MCF 10A (cell line): Measurements from ENCODE around the gene DICER1. TPM values are rescaled to one million over a fixed set of nuclear protein-coding genes. Genes with fewer than 3 reads are reported as not detected.

Experiments used
- BruUV-seq: library from RNA; stranded (reverse); fragments of 400-500 nt; replicated peaks from 2 replicates; lab custom pipeline; 2021; lab: Mats Ljungman, UMichigan
- CTCF ChIA-PET: fragments of 300-600 bp; sonication (Branson Sonifier 250); formaldehyde crosslinking; extraction: SDS; loops from one replicate; lab custom pipeline; 2021; ENCODE audit warnings: antibody characterized with exemption, inconsistent platforms; lab: Yijun Ruan, JAX
- POLR2A ChIA-PET: fragments of 300-600, 350-650 bp; sonication (Branson Sonifier 250); formaldehyde crosslinking; extraction: SDS; loops from one replicate; lab custom pipeline; 2020; ENCODE audit warnings: antibody characterized with exemption, inconsistent platforms; lab: Yijun Ruan, JAX
- DNase-seq: peaks from one replicate; pipeline ENCODE4 v3.0.0-alpha.2; 2018; ENCODE audit not compliant: unreplicated experiment
- H3K27ac Mint-ChIP-seq: one replicate; pipeline ENCODE4 v1.8.0; 2022; ENCODE audit warnings: mild to moderate bottlenecking, low read depth, mixed read lengths; ENCODE audit not compliant: unreplicated experiment
- H3K27me3 Mint-ChIP-seq: one replicate; pipeline ENCODE4 v1.8.0; 2022; ENCODE audit warnings: mixed read lengths; ENCODE audit not compliant: insufficient read depth, unreplicated experiment
- H3K36me3 Mint-ChIP-seq: one replicate; pipeline ENCODE4 v1.8.0; 2022; ENCODE audit warnings: mild to moderate bottlenecking, moderate library complexity, mixed read lengths; ENCODE audit not compliant: insufficient read depth, unreplicated experiment
- H3K4me1 Mint-ChIP-seq: one replicate; pipeline ENCODE4 v1.8.0; 2022; ENCODE audit warnings: mixed read lengths; ENCODE audit not compliant: insufficient read depth, unreplicated experiment
- H3K4me3 Mint-ChIP-seq: one replicate; pipeline ENCODE4 v1.8.0; 2022; ENCODE audit warnings: mild to moderate bottlenecking, moderate library complexity, mixed read lengths; ENCODE audit not compliant: unreplicated experiment
- H3K9me3 Mint-ChIP-seq: one replicate; pipeline ENCODE4 v1.8.0; 2022; ENCODE audit warnings: mixed read lengths; ENCODE audit not compliant: unreplicated experiment
- CTCF ChIP-seq: fragments of 200-600 bp; IDR thresholded peaks from one replicate; pipeline ENCODE4 v1.8.0; 2022; ENCODE audit warnings: antibody characterized with exemption, mild to moderate bottlenecking; ENCODE audit not compliant: unreplicated experiment
- intact Hi-C: fragments of 100-400 bp; cut with micrococcal nuclease; formaldehyde crosslinking; loops from 2 replicates; pipeline ENCODE4 v1.14.1; 2022
- total RNA-seq: library from RNA; stranded (reverse); gene quantifications from 2 replicates; pipeline ENCODE4 v1.2.3, GENCODE V29; 2022

The DICER1 gene
- total RNA-seq, 1 experiment from 2014 or later = 35.6 TPM

DNA sequence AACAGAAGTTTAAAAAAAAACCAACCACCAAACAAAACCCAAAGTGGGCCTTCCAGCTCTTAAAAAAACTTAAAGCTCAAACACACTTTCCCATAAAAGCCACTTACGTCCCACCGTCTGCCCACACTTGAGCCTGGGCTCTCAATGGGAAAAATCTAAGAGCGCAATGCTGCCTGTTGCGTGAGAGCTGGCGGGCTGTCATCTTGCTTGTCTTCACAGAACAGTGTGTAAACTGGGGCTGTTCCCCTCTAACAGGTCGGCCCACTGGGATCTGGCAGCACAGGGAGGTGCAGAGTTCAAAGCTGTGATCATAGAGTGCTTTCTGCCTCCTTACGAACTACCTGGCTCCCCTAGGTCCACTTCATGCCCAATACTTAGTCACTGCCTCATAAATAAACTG lies 80.0 kb downstream of the DICER1 start:
- no peaks in the 10 kb centered on the region for H3K27me3 Mint-ChIP-seq
- no peak for TF ChIP-seq CTCF
- ChIA-PET CTCF (interaction anchor here (1.3 kb wide), 1 partner anchor 304 kb away, joined by 4 read pairs; no protein-coding TSS in a partner anchor), POLR2A (no interaction called here)
- H3K9me3 Mint-ChIP-seq = no peaks in the 10 kb centered on the region
- no peak for DNase-seq
- H3K4me3 Mint-ChIP-seq = no peak overlapping the region
- H3K27ac Mint-ChIP-seq = no peak overlapping the region
- intact Hi-C loops = no loop called here
- BruUV-seq = no TSS peak
- no peaks in the 10 kb centered on the region for H3K36me3 Mint-ChIP-seq
- no peaks in the 10 kb centered on the region for H3K4me1 Mint-ChIP-seq

GRCh38 chr14:95075789-95076188 lies 81.5 kb downstream of the DICER1 start:
- DNase-seq = no peak
- Mint-ChIP-seq H3K4me3 (no peak overlapping the region), H3K27ac (no peak overlapping the region), H3K27me3 (no peaks in the 10 kb centered on the region), H3K9me3 (no peaks in the 10 kb centered on the region), H3K36me3 (no peaks in the 10 kb centered on the region), H3K4me1 (no peaks in the 10 kb centered on the region)
- ChIA-PET CTCF (no interaction called here), POLR2A (no interaction called here)
- TF ChIP-seq CTCF = no peak
- intact Hi-C loops = no loop called here
- no TSS peak for BruUV-seq

GRCh38 chr14:95073947-95074346 lies 83.4 kb downstream of the DICER1 start:
- peaks cover 3% of the 10 kb centered on the region for H3K27me3 Mint-ChIP-seq
- no peak overlapping the region for H3K27ac Mint-ChIP-seq
- no peaks in the 10 kb centered on the region for H3K4me1 Mint-ChIP-seq
- no peaks in the 10 kb centered on the region for H3K9me3 Mint-ChIP-seq
- ChIA-PET POLR2A (no interaction called here), CTCF (interaction anchor here (0.6 kb wide), 1 partner anchor 402 kb away, joined by 3 read pairs; no protein-coding TSS in a partner anchor)
- no peak for TF ChIP-seq CTCF
- no TSS peak for BruUV-seq
- no peak for DNase-seq
- no peak overlapping the region for H3K4me3 Mint-ChIP-seq
- intact Hi-C loops = no loop called here
- no peaks in the 10 kb centered on the region for H3K36me3 Mint-ChIP-seq

- H3K27me3 Mint-ChIP-seq = peaks cover 11% of the 10 kb centered on the region
- H3K27ac Mint-ChIP-seq = no peak overlapping the region
- no peak overlapping the region for H3K4me3 Mint-ChIP-seq
Measured at GRCh38 chr14:95072310-95072905, 84.9 kb downstream of the DICER1 start.

More at GRCh38 chr14:95072310-95072905, 84.9 kb downstream of the DICER1 start:
- ChIA-PET POLR2A (no interaction called here), CTCF (interaction anchor here (0.5 kb wide), 1 partner anchor 323 kb away, joined by 3 read pairs; no protein-coding TSS in a partner anchor)
- H3K9me3 Mint-ChIP-seq = no peaks in the 10 kb centered on the region
- no peak for TF ChIP-seq CTCF
- intact Hi-C loops = no loop called here
- H3K4me1 Mint-ChIP-seq = no peaks in the 10 kb centered on the region
- no peak for DNase-seq
- no peaks in the 10 kb centered on the region for H3K36me3 Mint-ChIP-seq
- BruUV-seq = no TSS peak
